HG03457 (cell line): ENCODE data around the gene FBRSL1.

Experiments
- ATAC-seq: cut with Tn5 transposase; IDR thresholded peaks from one replicate; pipeline ENCODE4 v1.9.1; 2021; ENCODE audit warnings: moderate number of reproducible peaks; ENCODE audit not compliant: unreplicated experiment

The FBRSL1 gene

GRCh38 chr12:132554845-132555630, 65.1 kb downstream of the FBRSL1 start:
- ATAC-seq = no peak

- ATAC-seq = no peak
Measured at GRCh38 chr12:132555686-132556085, 65.7 kb downstream of the FBRSL1 start.

- ATAC-seq = no peak
Measured at GRCh38 chr12:132556216-132556615, 66.3 kb downstream of the FBRSL1 start.

GRCh38 chr12:132556801-132557200, 66.8 kb downstream of the FBRSL1 start:
- ATAC-seq = no peak

- no peak for ATAC-seq
Measured at GRCh38 chr12:132557291-132558015, 67.5 kb downstream of the FBRSL1 start.

- no peak for ATAC-seq
Measured at GRCh38 chr12:132558042-132558856, 68.3 kb downstream of the FBRSL1 start.

DNA sequence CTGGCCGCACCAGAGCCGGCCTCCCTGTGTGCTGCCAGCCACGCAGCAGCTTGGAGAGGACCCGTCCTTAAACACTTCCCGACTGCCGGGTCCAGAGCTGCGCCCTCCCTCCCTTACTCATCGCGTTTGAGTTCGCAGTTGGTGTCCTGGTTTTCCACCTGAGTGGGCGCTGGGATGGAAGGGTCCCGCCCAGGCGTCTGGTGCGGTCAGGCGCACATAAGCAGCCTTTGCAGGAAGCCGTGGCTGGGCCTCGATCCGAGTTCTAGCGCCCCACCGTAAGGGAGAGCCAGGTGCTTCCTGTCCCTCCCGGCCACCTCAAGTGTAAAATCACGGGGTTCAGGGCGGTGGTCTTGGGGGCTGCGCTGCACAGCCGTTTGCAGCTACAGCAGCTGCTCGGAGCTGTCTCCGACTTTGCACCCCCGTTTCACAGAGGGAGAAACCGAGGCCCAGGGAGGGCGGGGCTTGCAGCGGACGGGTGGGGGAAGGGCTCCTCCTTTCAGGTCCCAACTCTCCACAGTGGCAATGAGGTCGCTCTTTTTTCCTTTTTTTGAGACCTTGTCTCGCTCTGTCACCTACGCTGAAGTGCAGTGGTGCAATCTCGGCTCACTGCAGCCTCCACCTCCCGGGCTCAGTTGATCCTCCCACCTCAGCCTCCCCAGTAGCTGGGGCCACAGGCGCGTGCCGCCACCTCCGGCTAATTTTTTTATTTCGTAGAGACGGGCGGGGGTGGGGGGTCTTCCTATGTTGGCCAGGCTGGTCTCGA, 69.1 kb downstream of the FBRSL1 start:
- ATAC-seq = no peak

DNA sequence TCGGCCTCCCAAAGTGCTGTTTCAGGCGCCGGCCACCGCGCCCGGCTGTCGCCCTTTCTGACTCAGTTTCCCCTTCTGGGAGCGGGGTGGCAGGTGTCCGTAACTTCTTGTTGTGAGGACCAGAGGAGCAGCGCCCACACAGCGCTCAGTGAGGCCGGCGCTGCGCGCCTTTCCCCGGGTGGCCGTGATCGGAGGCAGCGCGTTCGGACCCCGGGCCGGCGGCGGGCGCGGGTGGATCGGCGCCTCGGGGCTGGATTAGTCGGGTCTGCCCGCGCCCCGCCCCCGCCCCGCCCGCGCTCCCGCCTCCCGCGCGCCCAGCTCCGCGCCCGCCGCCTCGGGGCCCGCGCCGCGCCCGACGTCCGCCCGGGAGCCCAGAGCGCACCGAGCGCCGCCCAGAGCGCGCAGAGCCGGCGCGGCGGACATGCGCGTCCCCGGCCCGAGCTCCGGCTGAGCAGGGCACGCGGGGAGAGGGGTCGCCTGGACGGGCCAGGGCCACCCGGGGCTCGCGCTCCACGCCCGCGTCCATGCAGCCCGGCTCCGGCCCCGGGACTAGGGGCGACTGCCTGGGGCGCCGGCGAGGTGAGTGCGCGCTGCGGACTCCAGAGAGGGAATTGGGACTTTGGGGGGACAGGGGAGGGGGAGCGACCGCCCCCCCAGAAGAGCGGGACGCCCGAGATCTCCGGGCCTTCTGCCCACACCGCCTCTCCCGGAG, 69.9 kb downstream of the FBRSL1 start:
- ATAC-seq = no peak

GRCh38 chr12:132560364-132560613, 70.3 kb downstream of the FBRSL1 start:
- no peak for ATAC-seq

- ATAC-seq = no peak
Measured at GRCh38 chr12:132560614-132561426, 70.9 kb downstream of the FBRSL1 start.
